Endothelial cell of umbilical vein (primary cell): ENCODE data around the gene CYP4F3. TPM values are rescaled to one million over a fixed set of nuclear protein-coding genes. Genes with fewer than 3 reads are reported as not detected.

ENCODE experiments used
- BruUV-seq: library from RNA; stranded (reverse); fragments of 400-500 nt; replicated peaks from 2 replicates; lab custom pipeline; 2021; lab: Mats Ljungman, UMichigan
- CTCF ChIA-PET: fragments of 300-600, 350-600 bp; sonication (Branson Sonifier 250); formaldehyde crosslinking; loops from one replicate; lab custom pipeline; 2021; ENCODE audit warnings: antibody characterized with exemption, inconsistent platforms; lab: Charles Lee
- POLR2A ChIA-PET: fragments of 300-600, 350-600 bp; sonication (Branson Sonifier 250); formaldehyde crosslinking; loops from one replicate; lab custom pipeline; 2021; ENCODE audit warnings: antibody characterized with exemption, inconsistent platforms; lab: Charles Lee
- DNase-seq: peaks from one replicate; pipeline ENCODE4 v3.0.0-alpha.2; 2011; ENCODE audit warnings: low read depth, low spot score
- FAIRE-seq: peaks from 2 replicates; lab custom pipeline; 2011; peaks lifted over from hg19 to GRCh38; lab: Jason Lieb, UNC
- H2AFZ ChIP-seq: 2 replicates; pipeline ENCODE4 v1.6.0; 2012; ENCODE audit warnings: low read depth, low read length, control low read depth, inconsistent platforms
- H3K27ac ChIP-seq: 2 replicates; pipeline ENCODE4 v1.5.1; 2011; ENCODE audit warnings: low read depth, mild to moderate bottlenecking, control low read depth, low read length, moderate library complexity; ENCODE audit not compliant: insufficient read depth
- H3K27me3 ChIP-seq, 2 experiments: 2 replicates each; pipeline versions ENCODE4 v1.6.0 to v1.6.1; 2011; ENCODE audit warnings: low read length in 2 of 2, mixed read lengths in 1 of 2; ENCODE audit not compliant: control insufficient read depth in 2 of 2, insufficient read depth in 2 of 2
- H3K36me3 ChIP-seq, 2 experiments: 2 replicates in 1 of 2; 3 replicates in 1 of 2; pipeline ENCODE4 v1.5.1; 2011; ENCODE audit warnings: low read length in 2 of 2, mild to moderate bottlenecking in 1 of 2, moderate library complexity in 1 of 2; ENCODE audit not compliant: control insufficient read depth in 2 of 2, insufficient read depth in 2 of 2; ENCODE audit errors: extremely low read depth in 1 of 2
- H3K4me1 ChIP-seq: 3 replicates; pipeline ENCODE4 v1.5.1; 2011; ENCODE audit warnings: mild to moderate bottlenecking, low read length; ENCODE audit not compliant: control insufficient read depth, insufficient read depth; ENCODE audit errors: extremely low read depth
- H3K4me2 ChIP-seq: 2 replicates; pipeline ENCODE4 v1.6.1; 2011; ENCODE audit warnings: low read length, control low read depth, mixed read lengths; ENCODE audit not compliant: insufficient read depth
- H3K4me3 ChIP-seq, 3 experiments: fragments of 200-600 bp in 1 of 3; sonication (generic), shearing (Covaris generic) in 1 of 3; replicated peaks in 1 of 3; 2 replicates each; pipeline ENCODE4 v1.5.1; 2011 to 2016; ENCODE audit warnings: control low read depth in 3 of 3, low read length in 3 of 3, mild to moderate bottlenecking in 2 of 3, inconsistent platforms in 1 of 3, low read depth in 1 of 3, moderate library complexity in 1 of 3; ENCODE audit not compliant: insufficient read depth in 1 of 3
- H3K79me2 ChIP-seq: 2 replicates; pipeline ENCODE4 v1.6.0; 2012; ENCODE audit warnings: low read length, inconsistent platforms; ENCODE audit not compliant: control insufficient read depth, insufficient read depth
- H3K9ac ChIP-seq: replicated peaks from 2 replicates; pipeline ENCODE3; 2011; ENCODE audit warnings: low read length, control low read depth; ENCODE audit not compliant: insufficient read depth; ENCODE audit errors: extremely low read depth
- H3K9me1 ChIP-seq: replicated peaks from 3 replicates; pipeline ENCODE4 v1.6.0; 2011; ENCODE audit warnings: mild to moderate bottlenecking, low read length; ENCODE audit not compliant: control insufficient read depth, insufficient read depth; ENCODE audit errors: extremely low read depth
- H3K9me3 ChIP-seq: replicated peaks from 2 replicates; pipeline ENCODE4 v1.5.1; 2012; ENCODE audit warnings: low read length, inconsistent platforms; ENCODE audit not compliant: control insufficient read depth, insufficient read depth
- H4K20me1 ChIP-seq: replicated peaks from 2 replicates; pipeline ENCODE3; 2011; ENCODE audit warnings: mild to moderate bottlenecking, low read length; ENCODE audit not compliant: control insufficient read depth, insufficient read depth; ENCODE audit errors: extremely low read depth
- CTCF ChIP-seq, 2 donors: IDR thresholded peaks; 1 replicate in 1 of 2; 2 replicates in 1 of 2; pipeline ENCODE4 v1.5.1; 2011; ENCODE audit warnings: low read length in 2 of 2, mild to moderate bottlenecking in 2 of 2, moderate library complexity in 2 of 2, control low read depth in 1 of 2, inconsistent platforms in 1 of 2, low read depth in 1 of 2; ENCODE audit not compliant: insufficient read depth in 1 of 2; ENCODE audit errors: extremely low read depth in 1 of 2
- EZH2 ChIP-seq: IDR thresholded peaks from 2 replicates; pipeline ENCODE4 v1.6.1; 2012; ENCODE audit warnings: borderline replicate concordance, low read depth, mild to moderate bottlenecking, moderate library complexity, low read length, inconsistent platforms; ENCODE audit not compliant: severe bottlenecking
- FOS ChIP-seq: IDR thresholded peaks from 2 replicates; pipeline ENCODE4 v1.6.1; 2011; ENCODE audit warnings: mild to moderate bottlenecking, low read length, moderate library complexity, borderline replicate concordance; ENCODE audit not compliant: insufficient read depth
- GATA2 ChIP-seq: IDR thresholded peaks from 2 replicates; pipeline ENCODE4 v1.7.0; 2011; ENCODE audit warnings: low read depth, mild to moderate bottlenecking, moderate library complexity, mixed read lengths, low read length; ENCODE audit not compliant: insufficient read length, insufficient read depth
- JUN ChIP-seq: IDR thresholded peaks from 2 replicates; pipeline ENCODE4 v1.6.1; 2011; ENCODE audit warnings: borderline replicate concordance, low read depth; ENCODE audit not compliant: insufficient read length, insufficient read depth
- MAX ChIP-seq: IDR thresholded peaks from 2 replicates; pipeline ENCODE4 v1.6.1; 2011; ENCODE audit not compliant: insufficient read depth, insufficient read length
- POLR2A ChIP-seq: IDR thresholded peaks from 2 replicates; pipeline ENCODE4 v1.6.1; 2012; ENCODE audit warnings: low read depth, mild to moderate bottlenecking, control low read depth, low read length
- POLR2AphosphoS5 ChIP-seq: IDR thresholded peaks from 2 replicates; pipeline ENCODE4 v1.6.1; 2012; ENCODE audit warnings: low read depth, mild to moderate bottlenecking, control low read depth, low read length, moderate library complexity; ENCODE audit not compliant: insufficient read depth
- dilution Hi-C: fragments of 300-500 bp; cut with MboI; formaldehyde crosslinking; loops from one replicate; pipeline ENCODE4 v1.15.0; 2019; ENCODE audit warnings: low sequenced_read_pairs; ENCODE audit not compliant: extremely low pct_ligation_motif_present
- intact Hi-C: fragments of 100-400 bp; cut with micrococcal nuclease; formaldehyde crosslinking; loops from one replicate; pipeline ENCODE4 v1.10.0; 2022
- polyA plus RNA-seq, 4 experiments: library from polyadenylated mRNA; depleted of rRNA in 3 of 4; stranded (reverse) in 3 of 4; unstranded in 1 of 4; fragments of >200 nt; gene quantifications; 2 replicates each; pipeline versions ENCODE4 v1.2.1 to v1.2.3, GENCODE V29; 2011 to 2012; ENCODE audit warnings: missing spikeins in 1 of 4
- total RNA-seq: library from RNA; stranded (reverse); gene quantifications from 2 replicates; pipeline ENCODE4 v1.2.3, GENCODE V29; 2021

The CYP4F3 gene
- total and polyA plus RNA-seq, 2 donors (not counting 3 experiments of a cell fraction or from before 2014, with no cell fraction given): not detected

- Histone ChIP-seq H3K79me2 (no peaks in the 10 kb centered on the region), H3K36me3 (no peaks in the 10 kb centered on the region), H3K4me3 (no peak overlapping the region), H3K9ac (no peak overlapping the region), H3K27ac (no peak overlapping the region), H3K27me3 (no peaks in the 10 kb centered on the region), H4K20me1 (no peaks in the 10 kb centered on the region), H3K9me3 (no peaks in the 10 kb centered on the region), H2AFZ (no peak overlapping the region), H3K9me1 (no peaks in the 10 kb centered on the region), H3K4me2 (no peak overlapping the region), H3K4me1 (no peaks in the 10 kb centered on the region)
- TF ChIP-seq GATA2 (no peak), POLR2A (no peak), FOS (no peak), EZH2 (no peak), CTCF (IDR thresholded peaks at IDR 0.05; ENCODE audit: extremely low read depth in 1 of 2, insufficient read depth in 1 of 2, low read depth in 1 of 2, low read length in 2 of 2) (no peak)
- intact Hi-C loops: no loop called here
- POLR2A ChIA-PET: no interaction called here
- FAIRE-seq (no peak), DNase-seq (no peak)
- BruUV-seq: no TSS peak
- dilution Hi-C loops: no loop called here
- CTCF ChIA-PET: no interaction called here
These were observed 31.4 kb upstream of the CYP4F3 start for GRCh38 chr19:15609261-15609660.

GRCh38 chr19:15612342-15612741 is 28.4 kb upstream of the CYP4F3 start:
- Histone ChIP-seq H3K27me3 (no peaks in the 10 kb centered on the region), H3K4me1 (no peaks in the 10 kb centered on the region), H3K79me2 (no peaks in the 10 kb centered on the region), H3K9me1 (no peaks in the 10 kb centered on the region), H3K36me3 (no peaks in the 10 kb centered on the region), H4K20me1 (no peaks in the 10 kb centered on the region), H3K4me3 (no peak overlapping the region), H3K27ac (no peak overlapping the region), H3K9me3 (no peaks in the 10 kb centered on the region), H3K4me2 (no peak overlapping the region), H2AFZ (no peak overlapping the region), H3K9ac (no peak overlapping the region)
- DNase-seq: no peak
- dilution Hi-C loops: no loop called here
- no peak for FAIRE-seq
- TF ChIP-seq MAX (no peak), POLR2A (no peak), FOS (no peak), JUN (no peak), GATA2 (no peak), POLR2AphosphoS5 (no peak)
- ChIA-PET CTCF (no interaction called here), POLR2A (no interaction called here)
- no TSS peak for BruUV-seq
- intact Hi-C loops: no loop called here
